Sigmoid colon (tissue), 4 donors: ENCODE data around the gene NCF4.

Experiments
- EP300 ChIP-seq, 4 donors: sonication (generic); formaldehyde crosslinking; IDR thresholded peaks; one replicate each; pipeline ENCODE4 v1.6.1; 2017; ENCODE audit warnings: antibody characterized with exemption in 4 of 4
- POLR2A ChIP-seq, 2 donors: fragments of 450-650 bp; IDR thresholded peaks; one replicate each; pipeline ENCODE4 v1.6.1; 2016; ENCODE audit warnings: antibody characterized with exemption in 2 of 2, mild to moderate bottlenecking in 2 of 2, moderate library complexity in 2 of 2
- POLR2AphosphoS5 ChIP-seq, 4 donors: sonication (generic); formaldehyde crosslinking; IDR thresholded peaks; one replicate each; pipeline ENCODE4 v1.6.1; 2017; ENCODE audit warnings: antibody characterized with exemption in 4 of 4
- TF ChIP-seq, protein P1 (sequence below), 4 experiments: fragments of 450-650 bp in 3 of 4; fragments of 200-600 bp in 1 of 4; IDR thresholded peaks; one replicate each; pipeline ENCODE4 v1.5.1; 2016 to 2019; ENCODE audit warnings: antibody characterized with exemption in 4 of 4, mild to moderate bottlenecking in 3 of 4, moderate library complexity in 2 of 4

GRCh38 chr22:36860017-36860416, 789 bp upstream of the NCF4 start:
- TF ChIP-seq, protein P1, sequence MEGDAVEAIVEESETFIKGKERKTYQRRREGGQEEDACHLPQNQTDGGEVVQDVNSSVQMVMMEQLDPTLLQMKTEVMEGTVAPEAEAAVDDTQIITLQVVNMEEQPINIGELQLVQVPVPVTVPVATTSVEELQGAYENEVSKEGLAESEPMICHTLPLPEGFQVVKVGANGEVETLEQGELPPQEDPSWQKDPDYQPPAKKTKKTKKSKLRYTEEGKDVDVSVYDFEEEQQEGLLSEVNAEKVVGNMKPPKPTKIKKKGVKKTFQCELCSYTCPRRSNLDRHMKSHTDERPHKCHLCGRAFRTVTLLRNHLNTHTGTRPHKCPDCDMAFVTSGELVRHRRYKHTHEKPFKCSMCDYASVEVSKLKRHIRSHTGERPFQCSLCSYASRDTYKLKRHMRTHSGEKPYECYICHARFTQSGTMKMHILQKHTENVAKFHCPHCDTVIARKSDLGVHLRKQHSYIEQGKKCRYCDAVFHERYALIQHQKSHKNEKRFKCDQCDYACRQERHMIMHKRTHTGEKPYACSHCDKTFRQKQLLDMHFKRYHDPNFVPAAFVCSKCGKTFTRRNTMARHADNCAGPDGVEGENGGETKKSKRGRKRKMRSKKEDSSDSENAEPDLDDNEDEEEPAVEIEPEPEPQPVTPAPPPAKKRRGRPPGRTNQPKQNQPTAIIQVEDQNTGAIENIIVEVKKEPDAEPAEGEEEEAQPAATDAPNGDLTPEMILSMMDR (IDR thresholded peaks at IDR 0.05) = no peak
- TF ChIP-seq POLR2A (IDR thresholded peaks at IDR 0.05) = no peak
- no peak for TF ChIP-seq POLR2AphosphoS5 (IDR thresholded peaks at IDR 0.05)
- no peak for TF ChIP-seq EP300 (IDR thresholded peaks at IDR 0.05)
